GM04504 (cell line): ENCODE results near the gene NELL1.
"Not testable (repeated sequence)": the region's sequence is repeated elsewhere in the genome, so short reads cannot be mapped to it uniquely, and the experiment has no call there.

Experiments
- DNase-seq: peaks from one replicate; pipeline ENCODE4 v3.0.0-alpha.2; 2012; ENCODE audit warnings: low read depth

Gene NELL1

DNA sequence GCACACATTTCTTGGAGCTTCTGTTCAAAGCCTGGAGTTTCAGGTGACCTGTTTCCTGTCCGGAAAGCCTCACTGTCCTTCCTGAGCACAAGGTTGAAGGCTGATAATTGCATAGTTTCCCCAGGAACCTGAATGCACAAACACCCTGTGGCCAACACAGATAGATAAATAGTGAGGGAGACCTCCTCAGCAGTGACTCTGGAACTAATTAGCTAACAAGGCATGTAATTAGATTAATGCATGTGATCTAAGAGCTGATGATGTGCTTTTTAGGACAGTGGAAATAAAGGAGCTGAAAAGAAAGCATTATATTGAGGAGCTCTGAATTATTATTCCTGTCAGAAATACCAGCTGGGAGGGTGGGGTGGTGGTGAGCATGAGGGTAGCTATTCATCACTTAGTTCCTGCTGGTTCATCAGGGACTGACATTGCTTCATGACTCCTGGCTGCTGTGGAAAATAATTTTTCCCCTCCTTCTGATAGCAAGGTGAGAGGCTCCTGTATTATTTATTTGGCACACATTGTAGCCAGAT lies 101.1 kb downstream of the NELL1 start:
- DNase-seq, result no peak

DNA sequence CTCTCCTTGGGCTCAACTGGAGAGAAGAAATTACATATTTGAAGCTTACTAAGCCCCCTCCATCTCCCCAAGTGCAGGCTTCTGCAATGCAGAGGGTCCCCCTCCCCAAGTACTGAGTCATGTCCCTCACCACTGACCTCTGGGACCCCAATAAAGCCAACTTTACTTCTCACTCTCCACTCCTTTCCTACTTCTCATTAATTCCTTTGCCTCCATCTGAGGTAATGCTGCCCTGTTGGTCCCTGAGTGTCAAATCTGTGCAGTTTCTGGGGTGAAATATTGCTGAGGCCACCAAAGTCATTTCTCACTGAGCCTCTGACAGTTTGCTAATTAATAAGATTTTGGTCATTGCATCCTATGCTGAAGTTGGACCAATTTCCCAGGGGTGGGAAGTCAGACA lies 101.6 kb downstream of the NELL1 start:
- no peak for DNase-seq

- no peak for DNase-seq
Measured at GRCh38 chr11:20771681-20772080, 102.3 kb downstream of the NELL1 start.

- no peak for DNase-seq
Measured at GRCh38 chr11:20775331-20775730, 105.9 kb downstream of the NELL1 start.

DNA sequence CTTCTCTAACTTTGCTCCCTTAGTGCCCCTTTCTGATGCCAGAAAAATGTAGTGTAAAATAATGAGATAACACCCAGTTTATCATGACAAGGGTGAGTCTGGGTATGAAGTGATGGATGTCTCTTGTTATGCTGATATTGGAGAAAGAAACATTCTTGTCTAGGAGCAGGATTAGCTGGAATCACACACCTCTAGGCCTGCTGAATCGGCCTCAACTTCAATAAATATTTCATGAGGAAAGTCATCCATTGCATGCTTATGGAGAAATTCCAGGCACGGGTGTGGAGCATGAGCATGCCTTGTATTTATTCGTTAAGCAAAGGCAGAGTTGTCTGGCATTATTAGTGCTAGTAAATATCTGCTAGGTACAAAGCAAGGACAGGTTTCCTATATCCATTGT lies 113.4 kb downstream of the NELL1 start:
- no peak for DNase-seq

- no peak for DNase-seq
Measured at GRCh38 chr11:20783220-20783619, 113.8 kb downstream of the NELL1 start.

DNA sequence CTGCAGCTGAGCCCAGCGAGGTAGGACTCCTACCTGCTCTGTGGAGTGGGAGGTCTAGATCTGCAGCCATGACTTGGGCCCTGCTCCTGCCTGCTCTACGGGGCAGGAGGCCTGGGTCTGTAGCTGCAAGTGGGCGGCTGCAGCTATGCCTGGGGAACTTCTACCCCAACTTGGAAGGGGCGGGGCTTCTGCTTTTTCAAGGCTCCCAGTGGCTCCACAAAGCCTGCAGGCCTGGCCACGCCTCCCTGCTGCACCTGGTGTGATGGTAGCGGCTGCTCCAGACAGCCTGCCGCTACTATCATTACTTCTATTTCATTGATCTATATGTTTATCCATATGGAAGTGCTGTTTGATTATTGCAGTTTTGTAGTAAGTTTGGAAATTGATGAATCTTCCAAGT lies 121.2 kb downstream of the NELL1 start:
- no peak for DNase-seq

DNA sequence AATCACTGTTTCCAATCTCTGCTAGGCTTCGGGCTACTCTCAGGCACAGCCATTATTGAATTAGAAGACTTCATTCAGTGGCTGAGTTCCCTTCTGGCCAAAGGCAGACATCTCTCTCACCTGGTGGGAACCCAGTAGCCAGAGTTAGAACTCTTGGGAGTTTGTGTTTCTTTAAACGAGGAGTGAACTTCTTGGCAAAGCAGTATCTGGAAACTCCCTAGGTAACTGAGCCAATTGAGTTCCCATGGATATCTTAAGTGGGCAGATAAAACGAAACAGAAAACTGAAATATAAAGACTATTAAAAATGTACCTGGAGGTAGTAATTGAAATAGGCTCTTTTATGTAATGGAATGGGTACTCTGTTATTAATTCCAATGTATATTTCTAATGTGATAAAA lies 125.6 kb downstream of the NELL1 start:
- no peak for DNase-seq

GRCh38 chr11:20808328-20808727 lies 138.9 kb downstream of the NELL1 start:
- DNase-seq, result no peak

DNA sequence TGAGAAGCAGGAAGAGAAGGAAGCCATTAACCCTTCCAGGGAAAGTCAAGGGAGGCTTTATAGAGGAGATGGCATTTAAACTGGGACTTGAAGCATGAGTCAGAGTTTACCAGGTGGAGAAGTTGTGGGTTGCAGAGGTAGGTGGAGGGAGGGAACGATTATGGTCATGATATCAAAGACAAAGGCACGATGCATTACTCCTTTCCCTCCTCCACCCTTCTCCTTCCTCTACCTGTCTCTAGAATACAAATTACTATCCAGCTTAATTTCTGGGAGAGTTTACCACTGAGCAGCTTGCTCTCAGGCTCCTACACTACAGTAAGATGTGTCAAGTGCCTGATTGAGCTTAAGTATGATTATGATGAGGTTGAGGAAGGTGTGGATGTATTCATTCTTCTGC lies 151.7 kb downstream of the NELL1 start:
- DNase-seq, result no peak

- no peak for DNase-seq
Measured at GRCh38 chr11:20821470-20821869, 152.1 kb downstream of the NELL1 start.

GRCh38 chr11:20824773-20825172 lies 155.4 kb downstream of the NELL1 start:
- no peak for DNase-seq

DNA sequence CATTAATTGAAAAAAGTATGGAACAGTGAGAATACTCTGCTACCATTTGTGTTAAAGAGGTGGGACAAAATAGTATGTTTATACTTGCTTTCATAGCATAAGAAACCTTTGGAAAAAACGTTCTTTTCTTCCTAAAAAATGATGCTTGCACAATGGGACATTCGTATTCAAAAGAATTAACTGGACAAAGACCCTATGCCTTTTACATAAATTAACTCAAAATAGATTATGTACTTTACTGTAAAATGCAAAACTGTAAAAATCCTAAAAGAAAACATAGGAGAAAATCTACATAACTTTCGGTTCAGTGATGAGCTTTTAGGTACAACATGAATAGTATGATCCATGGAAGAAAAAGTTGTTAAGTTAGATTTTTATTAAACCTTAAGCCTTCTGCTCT lies 166.2 kb downstream of the NELL1 start:
- no peak for DNase-seq

GRCh38 chr11:20839231-20839630 lies 169.8 kb downstream of the NELL1 start:
- DNase-seq, result no peak

DNA sequence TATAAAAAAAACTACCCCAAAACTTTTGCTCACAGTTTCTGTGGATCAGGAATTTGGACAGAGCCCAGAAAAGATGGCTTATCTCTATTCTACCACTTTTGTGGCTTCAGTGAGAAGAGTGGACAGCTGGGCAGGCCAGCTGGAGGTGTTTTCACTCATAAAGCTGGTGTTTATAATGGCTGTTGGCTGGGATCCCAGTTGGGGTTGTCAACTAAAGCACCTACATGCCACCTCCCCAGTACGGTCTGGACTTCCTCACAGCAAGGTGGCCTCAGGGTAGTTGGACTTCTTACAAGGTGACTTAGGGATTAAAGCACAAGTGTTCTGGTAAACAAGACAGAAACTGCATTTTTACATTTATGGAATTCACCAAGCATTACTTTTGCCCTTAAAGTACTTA lies 171.0 kb downstream of the NELL1 start:
- DNase-seq, result no peak

DNA sequence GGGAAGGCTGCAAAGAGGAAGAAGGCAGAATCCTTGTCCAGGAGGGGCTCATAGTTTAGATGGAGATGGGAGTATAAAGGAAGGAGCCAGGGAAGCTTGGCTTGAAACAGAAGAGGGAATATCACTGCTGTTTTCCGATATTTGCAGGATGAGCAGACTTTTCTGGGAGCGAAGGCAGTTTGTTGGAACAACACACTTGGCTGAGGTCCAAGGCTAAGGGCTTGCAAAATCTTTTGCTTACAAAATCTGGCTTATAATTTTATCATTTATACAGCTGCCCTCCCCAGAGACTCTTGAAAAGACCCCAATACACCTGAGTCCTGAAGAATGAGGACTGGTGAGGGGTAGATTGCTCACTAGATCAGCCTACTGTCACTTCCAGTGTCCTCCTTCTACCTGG lies 174.8 kb downstream of the NELL1 start:
- DNase-seq, result no peak

DNA sequence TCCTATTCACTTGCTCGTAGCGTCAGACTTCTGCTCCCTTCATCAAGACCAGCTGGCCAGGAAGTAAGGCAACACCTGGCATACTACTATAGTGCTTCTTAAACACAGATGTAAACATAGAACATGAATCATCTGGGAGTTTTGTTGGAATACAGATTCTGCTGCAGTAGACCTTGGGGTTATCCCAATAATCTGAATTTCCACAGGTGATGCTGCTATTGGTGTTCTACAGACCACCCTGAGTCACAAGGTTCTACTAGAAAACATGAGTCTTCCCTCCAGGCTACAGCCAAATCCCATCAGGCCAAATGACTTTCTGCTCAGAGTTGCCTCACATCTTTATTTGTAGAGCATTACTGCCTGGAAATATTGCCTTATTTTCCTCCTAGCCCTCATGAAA lies 175.2 kb downstream of the NELL1 start:
- no peak for DNase-seq

DNA sequence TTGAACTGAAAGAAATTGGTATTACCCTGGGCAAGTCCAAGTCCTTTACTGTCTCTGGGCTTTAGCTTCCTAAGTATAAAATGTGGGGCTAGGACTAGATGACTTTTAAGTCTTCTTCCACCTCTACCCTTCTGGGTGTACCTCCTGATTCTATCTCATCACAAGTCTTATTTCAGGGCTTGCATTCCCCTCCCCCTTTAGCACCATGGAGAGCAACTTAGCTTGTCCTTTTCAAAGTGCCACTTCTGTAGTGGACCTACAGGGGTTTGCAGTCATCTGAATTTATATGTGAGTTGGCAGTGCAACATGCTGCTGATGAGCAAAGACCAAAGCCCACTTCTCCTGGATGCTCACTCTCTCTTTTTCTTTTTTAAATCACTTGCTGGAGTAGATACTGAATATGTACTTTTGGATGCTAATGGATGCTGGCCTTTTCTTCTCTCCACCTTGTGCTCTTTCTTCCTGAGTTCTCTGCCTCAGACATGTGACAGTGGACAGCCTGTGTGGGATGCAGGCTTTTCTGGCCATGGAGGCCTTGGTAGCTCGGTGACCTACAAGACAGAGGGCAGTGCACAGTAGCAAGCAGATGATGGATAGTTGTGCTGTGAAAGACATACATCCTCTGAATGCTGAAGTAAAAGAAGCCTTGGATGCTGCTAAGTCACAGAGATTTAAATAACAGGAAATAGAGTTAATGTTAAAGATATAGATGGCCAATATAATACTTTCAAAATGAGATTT lies 185.0 kb downstream of the NELL1 start:
- DNase-seq, result no peak

GRCh38 chr11:20861322-20861721 lies 191.9 kb downstream of the NELL1 start:
- DNase-seq, result no peak

GRCh38 chr11:20862263-20862662 lies 192.9 kb downstream of the NELL1 start:
- DNase-seq, result not testable (repeated sequence)

DNA sequence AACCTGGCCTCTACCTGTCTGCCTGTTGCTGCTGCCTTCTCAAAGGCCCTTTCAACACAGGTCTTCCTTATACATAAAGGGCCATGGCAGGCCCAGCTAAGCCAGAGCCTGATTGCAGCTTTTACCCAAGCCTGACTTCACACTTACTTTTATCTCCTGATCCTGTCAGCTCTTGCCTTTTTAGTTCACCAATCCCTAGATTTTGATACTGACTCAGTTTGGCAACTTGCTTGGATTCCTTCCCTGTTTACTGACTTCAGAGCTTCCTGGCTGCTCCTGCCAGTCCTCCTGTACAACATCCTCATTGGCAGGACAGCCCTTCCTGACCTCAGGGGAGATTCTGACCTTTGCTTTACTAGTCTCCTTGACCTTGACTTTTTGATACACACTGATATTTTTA lies 195.2 kb downstream of the NELL1 start:
- DNase-seq, result no peak

DNA sequence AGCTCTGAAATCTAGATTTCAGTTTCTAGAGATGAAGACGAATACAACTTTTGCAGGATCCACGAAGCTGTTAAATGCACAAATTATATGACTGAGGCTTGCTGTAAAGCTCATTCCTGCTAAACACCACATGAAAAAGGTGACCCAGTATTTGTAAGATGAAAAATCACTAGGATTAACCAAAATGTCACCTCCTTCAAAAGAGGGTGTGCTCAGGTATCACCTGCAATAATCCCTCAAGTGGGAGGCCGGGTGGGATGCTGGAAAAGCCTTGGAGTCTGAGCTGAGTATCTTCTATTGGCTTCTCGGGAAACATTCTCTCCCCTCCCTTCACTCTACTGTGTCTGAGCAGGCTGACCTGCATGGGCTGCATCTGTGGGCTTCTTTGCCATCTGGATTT lies 195.8 kb downstream of the NELL1 start:
- DNase-seq, result no peak

DNA sequence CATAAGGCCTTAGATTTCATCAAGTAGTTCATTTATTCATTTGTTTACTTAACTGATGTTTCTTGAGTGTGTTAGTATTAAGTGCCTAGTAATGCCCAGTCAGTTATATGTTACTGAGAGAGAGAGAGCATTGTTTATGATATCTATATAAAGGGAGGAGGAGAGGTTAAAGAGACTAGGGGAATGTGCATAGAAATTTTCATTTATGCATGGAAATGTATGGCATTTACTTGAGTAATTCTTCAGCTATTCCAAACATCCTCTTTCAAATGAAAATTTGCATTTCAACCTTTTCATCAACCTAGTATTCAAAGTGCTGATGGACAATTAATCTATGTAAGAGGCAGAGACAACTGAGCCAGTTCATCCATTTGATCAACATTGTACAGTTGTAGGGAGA lies 199.7 kb downstream of the NELL1 start:
- DNase-seq, result no peak

GRCh38 chr11:20873054-20873453 lies 203.7 kb downstream of the NELL1 start:
- no peak for DNase-seq
